ENCODE measurements around the gene TAF11L14. TPM values are rescaled to one million over a fixed set of nuclear protein-coding genes. Genes with fewer than 3 reads are reported as not detected.
"Not testable (repeated sequence)": the region's sequence is repeated elsewhere in the genome, so short reads cannot be mapped to it uniquely, and the experiment has no call there.

TAF11L14 gene
- total RNA-seq (2021) (not detected in 2 replicates), Bru-seq, nascent RNA (not detected), BruChase-seq, experiment 1, labeled RNA remaining after a 2-hour chase (not detected), BruChase-seq, experiment 2, labeled RNA remaining after a 6-hour chase (not detected)
- long read RNA-seq, result 0 reads

DNA sequence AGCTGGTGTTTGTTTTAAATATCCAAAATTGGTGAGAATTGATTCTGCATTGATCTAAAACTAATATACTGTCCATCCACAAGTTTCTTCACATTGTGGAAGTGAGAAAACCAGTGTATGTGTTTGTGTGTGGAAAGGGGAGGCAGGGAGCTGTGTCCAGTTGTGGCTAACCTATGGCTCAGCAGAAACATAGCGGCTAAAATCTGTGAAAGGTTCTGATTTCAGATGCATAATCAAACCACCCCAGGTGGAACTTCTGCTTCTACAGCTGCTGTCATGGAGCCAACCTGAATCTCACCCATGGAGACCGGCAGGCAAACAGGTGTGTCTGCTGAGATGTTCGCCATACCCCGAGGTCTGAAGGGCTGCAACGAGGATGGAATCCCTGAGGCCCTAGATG, at the start of gene TAF11L14:
TAF11L14 (plus strand) TSS at position 301 of the 400 bp plus-strand sequence.
- Histone ChIP-seq H3K27me3 (ENCODE audit: insufficient read depth, low read depth) (peaks cover 27% of the 10 kb centered on the region), H3K4me3 (no peak within 1 kb of the TSS), H3K4me2 (peak within 1 kb of the TSS; percentile 49), H3F3A (ENCODE audit: insufficient read depth, low read depth) (no peaks in the 10 kb centered on the region), H3K27ac (no peak within 1 kb of the TSS), H4K20me1 (ENCODE audit: insufficient read depth) (no peaks in the 10 kb centered on the region), H3K79me2 (ENCODE audit: low read depth) (no peaks in the 10 kb centered on the region), H3K36me3 (ENCODE audit: low read depth) (no peaks in the 10 kb centered on the region), H3K4me1 (replicated peaks; ENCODE audit: insufficient read depth) (no peaks in the 10 kb centered on the region), H3K9me2 (ENCODE audit: insufficient read depth) (no peaks in the 10 kb centered on the region), H2AFZ (no peak within 1 kb of the TSS), H3K9me3 (ENCODE audit: insufficient read depth, low read depth) (no peaks in the 10 kb centered on the region)
- ChIA-PET CTCF (no interaction called here), POLR2A (ENCODE audit: unreplicated experiment) (no interaction called here)
- no TSS peak for BruUV-seq (replicated peaks)
- no peak for DNase-seq
- TF ChIP-seq, protein P1, sequence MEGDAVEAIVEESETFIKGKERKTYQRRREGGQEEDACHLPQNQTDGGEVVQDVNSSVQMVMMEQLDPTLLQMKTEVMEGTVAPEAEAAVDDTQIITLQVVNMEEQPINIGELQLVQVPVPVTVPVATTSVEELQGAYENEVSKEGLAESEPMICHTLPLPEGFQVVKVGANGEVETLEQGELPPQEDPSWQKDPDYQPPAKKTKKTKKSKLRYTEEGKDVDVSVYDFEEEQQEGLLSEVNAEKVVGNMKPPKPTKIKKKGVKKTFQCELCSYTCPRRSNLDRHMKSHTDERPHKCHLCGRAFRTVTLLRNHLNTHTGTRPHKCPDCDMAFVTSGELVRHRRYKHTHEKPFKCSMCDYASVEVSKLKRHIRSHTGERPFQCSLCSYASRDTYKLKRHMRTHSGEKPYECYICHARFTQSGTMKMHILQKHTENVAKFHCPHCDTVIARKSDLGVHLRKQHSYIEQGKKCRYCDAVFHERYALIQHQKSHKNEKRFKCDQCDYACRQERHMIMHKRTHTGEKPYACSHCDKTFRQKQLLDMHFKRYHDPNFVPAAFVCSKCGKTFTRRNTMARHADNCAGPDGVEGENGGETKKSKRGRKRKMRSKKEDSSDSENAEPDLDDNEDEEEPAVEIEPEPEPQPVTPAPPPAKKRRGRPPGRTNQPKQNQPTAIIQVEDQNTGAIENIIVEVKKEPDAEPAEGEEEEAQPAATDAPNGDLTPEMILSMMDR (conservative IDR thresholded peaks at IDR 0.05), result no peak
- TF ChIP-seq EZH2 (IDR thresholded peaks at IDR 0.05; ENCODE audit: low read depth), result no peak
- intact Hi-C loops (cut with micrococcal nuclease; ENCODE audit: unreplicated experiment), result no loop called here

GRCh38 chr5:17585658-17586057, 48.6 kb upstream of the TAF11L14 start, which contains the start of gene TAF11L7:
TAF11L7 (minus strand) TSS chr5:17585758.
- H3F3A ChIP-seq (ENCODE audit: insufficient read depth, low read depth); DNase-seq; H3K9me2 ChIP-seq (ENCODE audit: insufficient read depth); H4K20me1 ChIP-seq (ENCODE audit: insufficient read depth); CTCF ChIA-PET; H3K4me2 ChIP-seq; H3K79me2 ChIP-seq (ENCODE audit: low read depth); H3K9me3 ChIP-seq (ENCODE audit: insufficient read depth, low read depth); H3K36me3 ChIP-seq (ENCODE audit: low read depth); POLR2A ChIA-PET (ENCODE audit: unreplicated experiment); intact Hi-C loops (cut with micrococcal nuclease; ENCODE audit: unreplicated experiment); H2AFZ ChIP-seq; H3K4me1 ChIP-seq (replicated peaks; ENCODE audit: insufficient read depth); H3K27ac ChIP-seq; BruUV-seq (replicated peaks); H3K4me3 ChIP-seq; H3K27me3 ChIP-seq (ENCODE audit: insufficient read depth, low read depth): not testable (repeated sequence)

DNA sequence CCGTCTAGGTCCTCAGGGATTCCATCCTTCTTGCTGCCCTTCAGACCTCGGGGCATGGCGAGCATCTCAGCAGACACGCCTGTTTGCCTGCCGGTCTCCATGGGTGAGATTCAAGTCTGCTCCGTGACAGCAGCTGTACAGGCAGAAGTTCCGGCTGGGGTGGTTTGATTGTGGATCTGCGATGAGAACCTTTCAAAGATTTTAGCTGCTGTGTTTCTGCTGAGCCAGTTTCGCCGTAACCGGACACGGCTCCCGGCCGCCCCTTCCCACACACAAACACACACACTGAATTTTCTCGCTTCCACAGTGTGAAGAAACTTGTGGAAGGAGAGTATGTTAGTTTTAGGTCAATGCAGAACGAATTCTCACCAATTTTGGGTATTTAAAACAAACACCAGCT, 43.4 kb upstream of the TAF11L14 start, which contains the start of gene TAF11L8:
TAF11L8 (minus strand) TSS at position 101 of the 400 bp plus-strand sequence.
- POLR2A ChIA-PET (ENCODE audit: unreplicated experiment); H3K4me2 ChIP-seq: not testable (repeated sequence)

GRCh38 chr5:17594255-17594654, 40.0 kb upstream of the TAF11L14 start, which contains the start of gene TAF11L9:
TAF11L9 (minus strand) TSS chr5:17594394.
- BruUV-seq (replicated peaks); H4K20me1 ChIP-seq (ENCODE audit: insufficient read depth); POLR2A ChIA-PET (ENCODE audit: unreplicated experiment); H3K36me3 ChIP-seq (ENCODE audit: low read depth); H3K79me2 ChIP-seq (ENCODE audit: low read depth); CTCF ChIA-PET; H3K4me1 ChIP-seq (replicated peaks; ENCODE audit: insufficient read depth); H3K27me3 ChIP-seq (ENCODE audit: insufficient read depth, low read depth); H3F3A ChIP-seq (ENCODE audit: insufficient read depth, low read depth); H3K4me3 ChIP-seq; H3K4me2 ChIP-seq; intact Hi-C loops (cut with micrococcal nuclease; ENCODE audit: unreplicated experiment); H2AFZ ChIP-seq; H3K9me3 ChIP-seq (ENCODE audit: insufficient read depth, low read depth); H3K9me2 ChIP-seq (ENCODE audit: insufficient read depth); H3K27ac ChIP-seq; DNase-seq: not testable (repeated sequence)

More for the DNA sequence above, 43.4 kb upstream of the TAF11L14 start, which contains the start of gene TAF11L8:
- H3K9me2 ChIP-seq (ENCODE audit: insufficient read depth); H3K4me1 ChIP-seq (replicated peaks; ENCODE audit: insufficient read depth); H3K4me3 ChIP-seq; H2AFZ ChIP-seq; intact Hi-C loops (cut with micrococcal nuclease; ENCODE audit: unreplicated experiment); H3K27ac ChIP-seq; H4K20me1 ChIP-seq (ENCODE audit: insufficient read depth); CTCF ChIA-PET; H3F3A ChIP-seq (ENCODE audit: insufficient read depth, low read depth); DNase-seq; H3K27me3 ChIP-seq (ENCODE audit: insufficient read depth, low read depth); H3K36me3 ChIP-seq (ENCODE audit: low read depth); H3K9me3 ChIP-seq (ENCODE audit: insufficient read depth, low read depth); BruUV-seq (replicated peaks); H3K79me2 ChIP-seq (ENCODE audit: low read depth): not testable (repeated sequence)

DNA sequence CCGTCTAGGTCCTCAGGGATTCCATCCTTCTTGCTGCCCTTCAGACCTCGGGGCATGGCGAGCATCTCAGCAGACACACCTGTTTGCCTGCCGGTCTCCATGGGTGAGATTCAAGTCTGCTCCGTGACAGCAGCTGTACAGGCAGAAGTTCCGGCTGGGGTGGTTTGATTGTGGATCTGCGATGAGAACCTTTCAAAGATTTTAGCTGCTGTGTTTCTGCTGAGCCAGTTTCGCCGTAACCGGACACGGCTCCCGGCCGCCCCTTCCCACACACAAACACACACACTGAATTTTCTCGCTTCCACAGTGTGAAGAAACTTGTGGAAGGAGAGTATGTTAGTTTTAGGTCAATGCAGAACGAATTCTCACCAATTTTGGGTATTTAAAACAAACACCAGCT, 36.5 kb upstream of the TAF11L14 start, which contains the start of gene TAF11L10:
TAF11L10 (minus strand) TSS at position 101 of the 400 bp plus-strand sequence.
- H3K9me3 ChIP-seq (ENCODE audit: insufficient read depth, low read depth); BruUV-seq (replicated peaks); H3K27ac ChIP-seq; H4K20me1 ChIP-seq (ENCODE audit: insufficient read depth); H3F3A ChIP-seq (ENCODE audit: insufficient read depth, low read depth); H3K4me1 ChIP-seq (replicated peaks; ENCODE audit: insufficient read depth); CTCF ChIA-PET; H3K4me2 ChIP-seq; DNase-seq; H3K79me2 ChIP-seq (ENCODE audit: low read depth); H3K36me3 ChIP-seq (ENCODE audit: low read depth); H3K4me3 ChIP-seq; POLR2A ChIA-PET (ENCODE audit: unreplicated experiment); H2AFZ ChIP-seq; intact Hi-C loops (cut with micrococcal nuclease; ENCODE audit: unreplicated experiment); H3K9me2 ChIP-seq (ENCODE audit: insufficient read depth): not testable (repeated sequence)
- H3K27me3 ChIP-seq (ENCODE audit: insufficient read depth, low read depth), result peaks cover 28% of the 10 kb centered on the region

DNA sequence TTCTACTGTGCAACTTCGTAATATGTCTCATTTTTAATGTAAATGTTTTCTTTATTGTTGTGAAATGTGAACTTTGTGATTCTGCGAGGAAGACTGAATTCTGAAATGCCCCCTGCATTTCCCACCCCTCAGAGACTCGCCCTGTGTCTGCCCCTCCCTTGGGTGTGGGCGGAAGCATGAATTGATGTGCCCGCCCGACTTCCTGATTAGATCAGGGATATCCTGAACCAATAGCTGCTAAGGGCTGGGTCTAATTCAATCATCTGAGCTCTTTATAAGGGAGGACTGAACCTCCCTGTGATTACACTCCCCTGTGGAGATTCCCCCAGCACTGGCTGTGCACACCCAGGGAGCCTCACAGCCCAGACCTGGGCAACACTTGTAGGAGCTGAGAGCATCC, 30.4 kb upstream of the TAF11L14 start, which contains the start of gene TAF11L11:
TAF11L11 (plus strand) TSS at position 304 of the 400 bp plus-strand sequence.
- H3K4me3 ChIP-seq; H2AFZ ChIP-seq; POLR2A ChIA-PET (ENCODE audit: unreplicated experiment); H3K9me3 ChIP-seq (ENCODE audit: insufficient read depth, low read depth); CTCF ChIA-PET; H3K79me2 ChIP-seq (ENCODE audit: low read depth); H3F3A ChIP-seq (ENCODE audit: insufficient read depth, low read depth); H4K20me1 ChIP-seq (ENCODE audit: insufficient read depth); H3K27ac ChIP-seq; intact Hi-C loops (cut with micrococcal nuclease; ENCODE audit: unreplicated experiment); H3K36me3 ChIP-seq (ENCODE audit: low read depth); H3K4me1 ChIP-seq (replicated peaks; ENCODE audit: insufficient read depth); H3K9me2 ChIP-seq (ENCODE audit: insufficient read depth); H3K4me2 ChIP-seq; DNase-seq; BruUV-seq (replicated peaks): not testable (repeated sequence)
- H3K27me3 ChIP-seq (ENCODE audit: insufficient read depth, low read depth), result peaks cover 43% of the 10 kb centered on the region
